Measurements from ENCODE around the gene PGAP1.

DNA sequence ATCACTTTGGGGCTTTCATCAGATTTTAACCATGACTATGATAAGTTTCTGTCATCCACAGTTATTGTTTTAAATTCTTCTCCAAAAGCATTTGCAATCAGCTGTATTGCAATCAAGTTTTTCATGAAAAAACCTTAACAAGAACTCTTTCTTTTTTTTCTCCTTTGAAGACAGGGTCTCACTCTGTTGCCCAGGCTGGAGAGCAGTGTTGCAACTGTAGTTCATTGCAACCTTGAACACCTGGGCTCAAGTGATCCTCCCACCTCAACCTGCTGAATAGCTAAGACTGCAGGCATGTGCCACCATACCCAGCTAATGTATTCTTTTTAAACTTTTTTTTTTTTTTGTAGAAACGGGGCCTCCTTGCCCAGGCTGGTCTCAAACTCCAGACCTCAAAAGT is 71.9 kb downstream of the PGAP1 start:
- TF ChIP-seq POLR2AphosphoS5 (IDR thresholded peaks at IDR 0.05; ENCODE audit: low read depth, low read length) (no peak), POLR2A (IDR thresholded peaks at IDR 0.05; ENCODE audit: low read depth, low read length) (no peak)
